GM23338 (cell line): ENCODE measurements around the gene PRPF4.

Experiments
- CTCF ChIP-seq, 2 experiments: fragments of 200-600 bp in 1 of 2; sonication (generic) in 1 of 2; conservative IDR thresholded peaks; 2 replicates each; pipeline versions ENCODE4 v1.5.1 to v1.6.1; 2016 to 2017; ENCODE audit warnings: antibody characterized with exemption in 2 of 2, low read depth in 2 of 2, mild to moderate bottlenecking in 2 of 2, moderate library complexity in 1 of 2
- EZH2 ChIP-seq: fragments of 200-600 bp; sonication (generic); IDR thresholded peaks from one replicate; pipeline ENCODE4 v1.8.0; 2017; ENCODE audit warnings: antibody characterized with exemption, mild to moderate bottlenecking, low read depth; ENCODE audit not compliant: unreplicated experiment

GRCh38 chr9:113298311-113298710, 22.9 kb downstream of the PRPF4 start:
- TF ChIP-seq CTCF (conservative IDR thresholded peaks at IDR 0.05; ENCODE audit: low read depth in 2 of 2): no peak
- no peak for TF ChIP-seq EZH2
